Stimulated activated CD8-positive, alpha-beta memory T cell treated with anti-CD3 and anti-CD28 coated beads, Interleukin-4, amount 100 ng/mL, for 24 hours (primary cell): Measurements from ENCODE around the gene ZNF362.
A peak's percentile ranks its signal among the peaks of the same experiment; 100 is the strongest.

Experiments used
- DNase-seq: peaks from one replicate; pipeline ENCODE4 v3.0.0-alpha.2; 2020; ENCODE audit warnings: low read depth

Gene ZNF362

DNA sequence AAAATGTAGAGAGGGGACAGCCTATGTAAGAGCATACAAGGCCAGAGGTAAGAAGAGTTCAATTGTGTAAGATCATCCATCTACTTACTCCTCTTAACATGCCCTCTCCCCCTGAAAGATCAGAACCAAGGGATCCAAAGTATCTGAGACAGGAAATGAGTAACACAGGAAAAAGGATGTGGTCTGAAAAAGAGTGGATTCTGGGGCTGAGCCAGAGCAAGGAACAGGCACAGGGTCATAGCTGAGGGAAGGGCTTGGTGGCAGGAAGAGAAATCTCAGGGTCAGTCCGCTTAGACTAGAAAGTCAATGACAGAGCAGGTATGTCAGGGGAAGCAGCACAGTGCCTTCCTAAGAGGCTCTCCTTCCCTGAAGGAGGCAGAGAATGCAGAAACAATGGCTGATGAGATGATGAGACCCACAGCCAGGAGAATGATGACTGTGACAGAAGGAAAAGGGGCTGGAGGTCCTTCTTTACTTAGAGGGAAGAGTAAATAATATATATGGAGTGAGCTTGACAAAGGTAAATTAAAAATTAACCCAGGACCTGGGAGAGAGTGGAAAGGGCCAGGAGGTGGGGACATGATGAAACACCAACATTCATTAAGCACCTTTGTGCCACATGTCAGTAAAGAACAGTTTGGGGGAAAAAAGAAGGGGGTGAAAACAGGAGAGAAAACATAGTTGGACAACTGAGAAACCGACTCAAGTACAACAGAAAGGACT lies 90.8 kb downstream of the ZNF362 start:
- no peak for DNase-seq

DNA sequence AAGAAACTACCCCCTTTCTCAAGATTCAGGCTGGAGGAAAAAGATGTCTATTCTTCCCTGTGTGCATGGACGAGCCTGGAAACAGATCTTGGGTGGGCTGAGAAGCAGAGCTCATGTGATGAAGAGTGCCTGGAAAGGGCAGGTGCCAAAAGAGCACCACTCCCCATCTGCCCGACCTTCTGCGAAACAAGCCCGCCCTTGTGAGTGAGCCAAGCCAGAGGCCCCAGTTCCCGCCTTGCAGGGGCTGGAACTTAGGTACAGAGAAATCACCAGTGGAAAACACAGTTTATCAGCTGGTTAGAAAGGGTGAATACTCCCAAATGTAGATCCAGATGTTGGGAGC lies 91.3 kb downstream of the ZNF362 start:
- no peak for DNase-seq

DNA sequence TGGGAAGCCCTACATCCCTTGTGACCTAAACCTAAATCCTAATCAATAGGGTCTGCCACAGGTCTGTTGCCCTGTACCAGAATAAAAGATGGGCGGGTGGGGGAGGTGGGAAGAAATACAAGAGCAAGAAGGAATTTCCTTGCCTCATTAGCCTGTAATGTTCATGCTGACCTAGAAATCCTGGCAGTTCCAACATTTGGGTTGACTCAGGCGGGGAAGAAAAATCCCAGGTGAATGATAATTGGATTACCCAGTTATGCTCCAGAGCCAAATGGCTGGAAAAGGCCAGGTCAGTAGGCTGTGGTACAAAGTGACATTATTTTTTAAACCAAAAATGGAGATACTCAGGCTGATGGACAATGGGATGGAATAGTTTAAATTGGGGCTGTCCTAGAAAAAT lies 91.9 kb downstream of the ZNF362 start:
- DNase-seq = no peak

DNA sequence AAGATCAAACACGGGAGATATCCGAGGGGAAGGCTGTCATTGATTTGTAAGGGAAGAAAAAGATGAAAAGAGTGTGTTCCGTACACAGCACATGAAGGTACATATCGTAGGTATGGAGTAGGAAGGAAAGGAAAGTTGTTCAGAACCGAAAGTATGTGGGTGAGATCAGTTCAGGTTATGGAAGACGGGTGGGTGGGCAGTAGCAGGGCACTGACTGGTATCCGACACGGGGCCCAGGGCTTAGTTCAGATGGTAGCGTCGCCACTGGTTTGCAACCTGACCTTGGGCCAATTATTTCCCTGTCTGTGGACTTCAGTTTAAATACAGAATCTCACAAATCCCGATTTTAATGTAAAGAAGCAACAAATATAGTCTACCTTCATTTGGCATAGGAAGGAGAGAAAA lies 92.4 kb downstream of the ZNF362 start:
- DNase-seq = no peak

DNA sequence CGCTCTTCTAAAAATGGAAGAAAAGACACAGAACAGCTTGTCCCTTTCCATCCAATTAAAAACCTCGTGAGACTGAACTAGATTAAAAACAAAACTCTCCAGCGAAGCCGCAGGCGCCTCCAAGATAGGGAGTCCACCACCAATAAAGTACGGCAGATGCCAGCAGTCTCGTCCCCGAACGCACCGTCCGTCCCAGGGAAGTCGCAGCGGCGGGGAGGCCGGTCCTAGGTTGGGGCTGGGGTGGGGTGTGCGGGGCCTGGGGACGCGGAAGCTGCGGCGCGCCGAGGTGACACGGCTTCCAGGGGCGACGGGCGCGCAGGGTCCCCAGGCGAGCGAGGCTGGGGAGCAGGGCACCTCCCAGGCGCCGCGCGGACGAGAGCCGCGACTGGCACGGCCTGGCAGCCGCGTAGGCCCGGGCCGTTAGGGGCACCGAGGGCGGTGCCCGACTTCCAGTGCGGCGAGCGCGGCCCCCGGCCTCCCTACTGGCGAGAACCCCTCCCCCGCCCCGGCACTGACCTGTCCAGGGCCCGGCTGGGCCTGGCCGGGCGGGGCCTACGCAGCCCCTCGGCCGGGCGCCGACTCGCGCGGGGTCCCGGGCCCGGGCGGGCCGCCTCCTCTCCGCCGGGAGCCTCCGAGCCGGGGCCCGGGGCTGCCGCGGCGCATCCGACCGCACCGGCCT lies 92.9 kb downstream of the ZNF362 start:
- peak; percentile 17 for DNase-seq

DNA sequence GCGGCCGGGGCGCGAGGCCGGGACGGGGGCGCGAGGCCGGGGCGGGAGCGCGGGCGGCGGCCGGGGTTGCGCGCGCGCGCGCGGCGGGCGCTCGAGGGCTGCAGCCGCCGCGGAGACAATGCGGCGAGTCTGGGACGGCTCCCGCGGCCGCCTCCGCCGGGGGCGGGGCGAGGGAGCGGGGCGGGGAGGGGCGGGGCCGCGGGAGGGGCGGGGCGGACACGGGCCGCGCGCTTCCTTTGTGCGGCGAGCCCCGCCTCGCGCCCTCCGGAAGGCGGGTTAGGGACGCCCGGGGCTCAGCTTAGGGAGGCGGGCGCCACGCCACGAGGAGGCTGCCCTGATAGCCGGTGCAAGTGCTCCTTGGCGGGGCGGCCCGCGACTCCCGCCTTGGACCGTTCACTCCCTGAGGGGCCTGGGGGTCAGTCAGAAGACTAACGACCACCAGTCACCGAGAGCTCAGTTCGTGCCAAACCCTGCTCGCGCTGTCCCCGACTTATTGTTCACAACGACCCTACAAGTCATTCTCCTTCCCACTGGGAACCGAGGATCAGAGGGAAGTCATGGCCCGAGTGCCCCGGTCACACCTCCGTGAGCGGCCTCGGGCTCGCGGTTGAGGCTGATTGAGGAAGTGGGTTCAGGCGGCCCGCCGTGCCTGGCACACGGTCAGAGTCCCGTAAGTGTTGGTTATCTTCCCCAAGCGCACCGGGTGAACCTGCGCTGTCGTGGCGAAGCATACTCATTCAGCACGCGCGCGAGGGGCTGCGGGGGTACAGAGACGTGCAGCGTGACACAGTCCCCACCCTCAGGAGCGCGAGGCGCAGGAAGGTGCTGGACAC lies 93.7 kb downstream of the ZNF362 start:
- DNase-seq = peak; percentile 65
